Activated CD4-positive, CD25-positive, alpha-beta regulatory T cell treated with anti-CD3 and anti-CD28 coated beads, Interleukin-2, amount 50 U/mL, for 16 hours (primary cell): ENCODE data around the gene PPM1H.
"Not testable (repeated sequence)": the region's sequence is repeated elsewhere in the genome, so short reads cannot be mapped to it uniquely, and the experiment has no call there.

Experiments used
- DNase-seq: peaks from one replicate; pipeline ENCODE4 v3.0.0-alpha.2; 2020; ENCODE audit warnings: low read depth, low spot score

PPM1H gene

DNA sequence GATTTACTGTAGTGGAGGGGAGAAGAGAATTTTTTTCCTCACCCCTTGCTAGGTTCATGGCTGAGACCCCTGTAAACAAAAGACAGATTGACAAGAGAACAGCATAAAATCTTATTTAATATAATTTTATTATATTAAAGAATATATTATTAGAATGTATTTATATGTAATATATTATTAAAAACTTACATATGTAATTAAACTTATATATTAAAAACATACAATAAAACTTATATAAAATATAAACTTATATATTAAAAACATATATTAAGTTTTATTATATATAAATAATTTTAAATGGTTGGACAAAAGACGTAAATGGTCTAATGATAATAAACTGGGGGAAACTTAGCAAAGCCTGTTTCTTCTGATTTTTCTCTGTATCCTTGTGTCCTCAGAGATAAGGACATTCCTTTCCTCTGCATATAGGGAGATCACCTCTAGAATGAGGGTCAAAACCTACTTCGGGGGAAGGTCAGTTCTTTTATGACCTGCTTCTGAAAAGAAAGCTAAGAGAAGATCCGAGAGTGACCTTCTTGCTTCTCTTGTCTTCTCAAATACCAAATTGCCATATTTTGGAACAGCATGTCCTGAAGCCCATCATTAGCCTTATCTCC lies 8.9 kb upstream of the PPM1H start:
- DNase-seq, result no peak

DNA sequence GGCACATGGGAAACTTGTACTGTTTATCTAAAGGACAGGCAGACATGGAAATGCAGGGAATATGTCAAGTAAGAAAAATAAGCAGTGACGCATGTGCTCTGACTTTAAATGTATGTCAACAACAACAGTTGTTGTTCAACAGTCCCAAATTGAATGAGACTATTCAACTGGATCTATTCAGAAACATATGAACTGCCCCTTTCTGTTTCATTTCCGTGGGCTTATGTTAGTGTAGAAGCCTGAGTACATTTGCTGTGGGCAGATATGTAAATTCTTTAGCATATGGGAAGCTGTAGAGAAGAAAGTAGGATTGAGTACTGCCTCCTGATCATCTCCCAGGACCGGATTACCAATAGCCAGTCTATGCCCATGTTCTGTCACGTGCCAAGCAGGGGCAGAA lies 7.4 kb upstream of the PPM1H start:
- DNase-seq, result not testable (repeated sequence)

DNA sequence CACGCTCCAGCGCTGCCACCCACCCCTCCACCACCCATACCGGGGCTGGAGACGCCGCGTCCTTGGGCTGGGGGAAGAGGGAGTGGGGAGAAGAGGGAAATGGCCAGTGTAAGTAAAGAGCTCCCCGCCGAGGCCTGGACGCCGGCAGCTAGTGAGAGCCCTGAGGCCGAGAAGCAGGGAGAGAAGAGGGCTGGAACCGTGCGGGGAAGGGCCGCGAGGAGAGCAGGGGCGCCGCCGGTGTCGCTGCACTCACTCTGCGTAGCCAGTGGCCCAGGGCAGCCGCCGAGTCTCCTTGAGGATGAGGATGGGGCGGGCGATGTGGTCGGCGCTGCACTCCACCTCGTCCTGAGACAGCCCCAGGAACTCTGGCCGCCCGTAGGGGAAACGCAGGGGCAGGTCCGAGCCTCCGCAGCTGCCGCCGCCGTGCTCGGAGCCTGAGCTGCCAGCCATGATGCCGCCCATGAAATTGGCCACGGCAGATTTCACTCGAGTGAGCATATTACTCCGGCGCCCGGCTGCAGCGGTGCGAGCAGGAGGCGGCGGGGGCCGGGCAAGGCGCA lies 631 bp downstream of the PPM1H start:
- DNase-seq, result no peak

DNA sequence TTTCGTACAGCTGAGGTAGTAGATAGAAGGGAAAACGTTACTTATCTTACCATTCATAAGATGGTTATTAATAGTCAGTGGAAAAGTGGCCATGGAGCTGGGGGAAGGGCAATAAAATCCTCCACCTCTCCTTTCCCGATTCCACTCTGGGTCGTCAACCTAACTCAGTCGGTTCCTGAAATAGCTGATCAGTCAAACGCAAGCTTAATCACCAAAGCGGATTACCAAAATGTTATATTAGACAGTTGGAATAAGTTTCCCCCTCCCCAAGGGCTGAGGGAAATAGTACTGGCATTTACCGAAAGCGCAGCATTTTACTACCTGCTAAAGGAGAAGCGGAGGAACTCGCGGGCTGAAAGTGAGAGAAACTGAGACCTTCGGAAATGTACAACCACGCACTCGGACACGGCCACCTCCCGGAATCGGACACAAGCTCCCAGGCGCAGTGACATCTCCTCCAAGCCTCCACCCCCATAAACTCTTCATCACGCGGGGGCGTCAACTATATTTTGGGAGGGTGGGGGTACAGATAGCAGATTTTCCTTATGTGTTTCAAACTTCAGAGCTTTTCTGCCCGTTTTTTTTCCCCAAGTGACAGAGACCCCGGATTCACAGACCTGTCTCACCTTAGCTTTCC lies 1.2 kb downstream of the PPM1H start:
- no peak for DNase-seq

DNA sequence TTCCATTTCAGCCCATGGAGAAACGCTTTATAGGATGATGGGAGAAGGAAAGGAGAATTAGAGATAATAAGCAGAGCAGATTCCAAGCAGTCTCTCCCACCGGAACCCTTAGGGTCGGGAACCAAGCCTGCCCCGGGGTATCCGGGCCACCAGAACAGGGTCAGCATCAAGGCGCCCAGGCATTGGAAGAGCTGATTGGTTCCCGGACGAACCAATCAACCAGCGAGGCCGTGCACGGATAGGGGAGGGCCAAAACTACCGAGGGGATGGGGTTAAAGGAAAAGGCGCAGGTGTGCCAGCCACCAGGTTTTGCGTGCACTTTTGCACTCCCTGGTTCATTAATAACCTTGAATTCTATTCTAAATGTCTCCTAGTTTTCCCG lies 1.7 kb downstream of the PPM1H start:
- no peak for DNase-seq

DNA sequence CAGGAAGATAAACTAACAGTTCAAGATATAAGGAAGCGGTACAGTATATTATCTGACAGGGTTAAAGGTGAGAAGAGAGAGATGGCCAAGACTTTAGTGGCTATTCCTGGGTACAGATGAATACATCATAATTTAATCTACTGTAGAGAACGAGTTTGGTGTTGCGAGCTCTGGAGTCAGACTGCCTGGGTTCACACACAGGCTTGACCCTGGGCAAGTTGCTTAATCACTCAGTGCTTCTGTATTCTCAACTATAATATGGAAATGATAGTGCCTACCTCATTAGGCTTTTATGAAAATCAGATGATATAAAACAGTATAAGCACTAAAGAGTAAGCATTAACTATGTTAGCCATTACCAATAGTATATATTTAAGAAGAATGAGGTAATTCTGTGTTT lies 3.5 kb downstream of the PPM1H start:
- DNase-seq, result no peak

DNA sequence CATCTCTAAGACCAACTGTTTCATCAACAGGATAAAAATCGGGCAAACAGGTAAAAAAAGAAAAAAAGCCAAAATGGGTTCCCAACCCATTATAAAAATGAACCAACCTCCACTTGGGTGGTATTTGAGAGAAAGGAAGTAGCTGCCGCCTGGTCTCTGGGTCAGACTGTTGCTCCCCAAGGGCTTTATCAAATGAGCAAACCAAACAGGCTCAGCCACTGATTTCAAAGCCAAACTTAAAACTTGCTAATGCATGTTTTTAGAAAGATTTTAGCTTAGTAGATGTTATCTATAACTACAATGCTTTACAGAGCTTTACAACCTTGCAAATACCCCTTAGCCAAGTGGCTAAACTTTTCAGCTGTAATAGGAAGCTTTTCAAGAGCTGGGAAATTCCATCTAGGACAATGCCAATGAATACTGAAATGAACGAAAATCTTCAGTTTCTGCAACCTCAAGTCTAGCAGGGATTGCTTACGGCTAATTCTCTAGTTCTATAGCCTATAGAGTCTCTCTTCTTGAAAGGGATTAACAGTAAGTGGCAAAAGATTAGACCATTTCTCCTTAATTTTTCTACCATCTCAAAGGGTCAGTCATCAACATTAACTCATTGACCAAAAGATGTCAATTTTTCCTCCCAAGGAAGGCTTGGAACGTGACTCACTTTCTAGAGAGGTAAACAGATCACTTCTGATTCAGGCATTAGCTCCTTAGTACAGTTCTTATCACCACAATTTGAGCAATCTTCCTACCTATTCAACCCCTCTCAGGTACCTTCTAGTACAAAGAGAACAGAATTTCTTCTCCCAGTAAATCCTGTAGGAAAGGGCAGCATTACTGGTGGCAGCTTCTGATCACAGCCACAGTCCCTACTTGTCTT lies 4.2 kb downstream of the PPM1H start:
- no peak for DNase-seq

DNA sequence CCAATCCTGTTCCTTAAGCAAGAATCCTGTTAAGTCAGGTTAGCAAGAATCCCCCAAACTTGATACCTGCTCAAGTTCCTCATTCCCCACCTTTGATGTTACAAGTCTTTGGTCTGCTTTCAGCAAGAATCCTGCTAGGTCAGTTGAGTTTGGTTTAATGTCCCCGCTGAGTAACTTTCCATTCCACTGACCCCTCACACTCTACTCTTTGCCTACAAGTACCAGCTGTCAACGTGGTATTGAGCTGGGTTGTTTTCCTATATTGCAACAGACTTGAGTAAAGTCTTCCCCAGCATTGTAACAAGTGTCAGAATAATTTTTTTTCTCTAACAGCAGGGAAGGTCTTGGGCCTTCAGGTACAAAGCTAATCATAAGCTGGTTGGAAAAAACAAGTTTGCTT lies 6.3 kb downstream of the PPM1H start:
- no peak for DNase-seq

DNA sequence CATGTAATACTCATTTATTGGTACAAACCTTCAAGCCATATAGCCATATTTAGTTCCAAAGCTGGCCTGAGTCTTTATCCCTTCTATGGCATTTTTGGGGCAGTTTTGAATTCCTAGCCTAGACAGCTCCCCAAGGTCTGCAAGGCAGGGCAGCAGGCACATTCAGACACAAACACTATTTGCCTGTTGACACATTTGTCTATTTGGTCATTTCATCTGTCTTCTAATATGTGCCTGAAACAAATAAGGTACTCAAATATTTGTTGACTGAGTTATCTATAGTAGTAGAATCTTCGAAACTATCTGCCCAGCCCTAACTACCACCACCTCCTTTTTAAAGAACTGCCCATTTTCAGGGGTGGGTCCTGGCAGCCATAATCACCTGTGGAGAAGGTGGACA lies 9.3 kb downstream of the PPM1H start:
- DNase-seq, result no peak

DNA sequence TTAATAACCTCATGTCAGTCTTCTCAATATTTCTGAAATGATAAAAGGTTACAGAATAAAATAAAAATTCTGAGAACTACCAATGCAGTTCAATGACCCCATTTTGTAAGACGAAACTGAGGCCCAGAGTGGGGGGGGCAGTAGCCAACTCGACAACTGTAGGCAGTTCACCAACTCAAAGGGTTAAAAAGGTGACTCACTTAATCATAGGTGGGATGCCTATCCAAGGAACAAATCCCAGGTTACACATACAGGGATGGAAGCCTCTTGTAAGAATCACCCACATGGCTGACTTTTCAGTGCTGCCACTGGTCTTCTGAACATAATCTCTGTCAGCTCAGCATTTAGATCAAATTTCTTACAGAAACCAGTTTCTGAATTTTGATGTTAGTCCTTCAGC lies 10.9 kb downstream of the PPM1H start:
- DNase-seq, result no peak

DNA sequence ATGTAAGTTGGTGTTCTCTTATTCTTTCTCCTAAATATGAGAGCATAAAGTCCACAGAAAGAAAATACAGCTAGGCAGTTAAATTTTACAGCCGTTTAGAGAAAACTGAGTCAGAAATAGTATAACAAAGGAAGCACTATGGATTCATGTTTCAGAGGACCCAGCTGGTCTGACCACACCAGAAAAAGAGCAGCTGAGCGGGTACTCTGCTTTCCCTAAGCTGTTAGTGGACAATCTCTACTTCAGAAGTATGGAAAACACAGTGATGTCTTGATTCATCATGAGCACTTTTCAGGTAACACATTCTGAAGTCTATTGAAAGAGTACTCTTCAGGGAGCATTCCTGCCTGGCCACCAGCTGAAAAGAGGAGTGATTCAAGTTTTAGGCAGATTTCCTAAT lies 12.4 kb downstream of the PPM1H start:
- no peak for DNase-seq

DNA sequence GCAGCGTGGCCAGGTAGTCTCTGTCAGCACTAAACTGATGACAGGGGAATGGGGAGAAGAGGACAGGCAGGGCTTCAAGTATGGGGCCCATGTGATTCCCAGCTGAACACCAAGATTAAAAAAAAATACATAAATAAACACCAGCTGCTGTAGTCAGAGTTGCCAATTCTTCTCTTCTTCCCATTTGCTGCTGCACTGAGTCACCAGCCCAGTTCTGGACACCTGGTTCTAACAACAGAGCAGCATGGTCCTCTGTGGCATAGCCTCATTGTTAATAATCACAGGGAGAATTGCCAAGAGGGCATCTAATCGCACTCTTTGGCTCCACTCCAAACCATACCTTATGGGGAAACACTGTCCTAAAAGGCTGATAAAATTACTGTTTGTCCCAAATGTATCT lies 15.1 kb downstream of the PPM1H start:
- DNase-seq, result no peak

DNA sequence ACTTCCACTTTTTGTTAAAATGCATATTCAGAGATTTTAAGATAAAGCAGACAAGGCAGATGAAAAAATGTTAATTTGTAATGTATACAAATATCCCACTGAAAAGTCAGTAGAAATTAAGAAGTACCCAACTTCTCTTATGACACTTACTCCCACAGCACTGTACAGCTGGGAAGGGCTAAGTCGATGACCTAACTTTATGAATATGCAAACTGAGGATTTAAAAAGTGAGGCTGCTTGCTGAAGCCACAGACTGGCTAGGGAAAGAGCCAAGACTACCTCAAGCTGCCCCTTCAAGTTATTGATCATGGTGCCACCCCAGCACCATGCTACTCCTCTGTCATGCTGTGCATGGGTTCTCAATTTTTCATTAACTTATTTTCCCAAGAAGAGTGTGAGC lies 17.0 kb downstream of the PPM1H start:
- no peak for DNase-seq

DNA sequence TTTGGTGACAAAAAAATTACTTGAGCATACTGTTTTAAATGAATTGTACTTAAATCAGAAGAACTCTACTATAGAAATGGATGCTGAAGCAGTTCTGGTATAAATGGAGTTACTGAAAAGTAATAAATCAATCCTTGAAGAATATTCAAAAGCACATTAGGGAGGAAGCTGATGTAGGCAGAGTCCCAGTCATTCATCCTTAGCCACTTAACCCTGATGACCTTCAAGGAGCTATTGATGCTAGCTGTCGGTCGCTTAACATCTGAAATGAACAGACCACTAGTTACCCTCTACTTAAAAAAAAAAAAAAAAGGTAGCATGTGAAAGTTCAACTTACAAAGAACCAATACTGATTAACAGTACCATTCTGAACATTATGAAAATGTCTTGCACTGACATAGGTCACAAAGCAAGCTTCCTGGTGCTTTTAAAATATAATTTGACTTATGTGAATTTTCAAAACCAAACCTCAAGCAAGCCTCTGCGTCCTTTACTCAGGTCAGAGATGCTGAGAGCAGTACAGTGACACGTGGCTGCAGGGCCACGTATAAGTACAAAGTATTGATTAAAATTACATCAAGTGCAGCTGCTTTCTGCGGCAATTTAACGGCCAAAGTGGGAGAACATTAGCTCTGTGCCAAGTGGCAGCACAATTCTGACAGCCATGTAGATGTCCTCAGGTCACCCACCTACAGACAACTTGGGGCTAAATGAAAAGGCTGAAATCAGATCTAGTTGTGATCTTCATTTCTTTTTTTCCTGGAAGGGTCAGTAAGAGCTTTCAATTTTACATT lies 18.1 kb downstream of the PPM1H start:
- no peak for DNase-seq

DNA sequence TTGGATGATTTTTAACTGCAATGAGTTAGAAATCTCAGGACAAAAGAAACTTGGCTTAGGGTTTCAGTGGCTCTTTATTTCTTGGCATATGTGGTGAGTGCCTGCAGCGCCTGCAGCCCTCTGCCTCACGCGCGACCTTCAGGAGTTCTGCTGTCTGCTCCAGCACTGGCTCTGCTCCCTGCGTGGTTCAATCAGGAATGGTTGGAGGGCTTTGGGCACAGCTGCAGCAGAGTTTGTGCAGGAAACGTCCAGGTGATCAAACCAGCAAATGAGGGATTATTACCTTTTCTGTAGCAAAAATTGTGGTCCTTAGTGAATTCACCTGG lies 19.8 kb downstream of the PPM1H start:
- no peak for DNase-seq

DNA sequence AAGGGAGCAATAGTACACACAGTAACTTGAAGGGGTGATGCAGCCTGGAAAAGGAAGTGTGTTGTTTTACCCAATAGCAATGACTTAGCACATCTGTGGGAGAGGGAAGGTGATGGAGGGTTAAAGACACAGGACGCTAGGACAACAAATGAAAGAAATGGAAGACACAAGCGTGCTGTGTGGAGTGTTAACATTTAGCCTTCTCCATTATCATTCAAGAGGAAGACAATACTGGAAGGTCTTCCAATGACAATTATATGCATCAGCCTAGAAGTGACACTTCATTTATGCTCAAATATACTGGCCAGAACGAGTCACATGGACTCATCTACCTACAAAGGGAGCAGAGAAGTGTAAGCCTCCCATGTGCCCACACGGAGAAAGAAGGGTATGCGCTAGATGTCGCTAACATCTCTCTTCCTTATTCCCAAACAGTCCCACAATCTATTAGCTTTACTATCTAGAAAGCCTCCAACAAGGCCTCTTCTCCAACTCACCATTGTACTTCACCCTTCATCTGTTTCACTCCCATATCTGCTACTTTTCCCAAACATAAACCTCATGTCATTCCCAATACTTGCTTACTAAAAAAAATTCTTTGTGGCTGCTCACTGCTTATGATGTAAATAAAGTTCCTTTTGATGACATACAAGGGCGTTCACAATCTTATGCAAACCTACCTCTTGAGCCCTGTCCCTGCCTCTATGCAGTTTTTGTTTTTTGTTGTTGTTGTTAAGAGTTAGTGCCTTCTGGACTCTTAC lies 20.3 kb downstream of the PPM1H start:
- DNase-seq, result no peak

DNA sequence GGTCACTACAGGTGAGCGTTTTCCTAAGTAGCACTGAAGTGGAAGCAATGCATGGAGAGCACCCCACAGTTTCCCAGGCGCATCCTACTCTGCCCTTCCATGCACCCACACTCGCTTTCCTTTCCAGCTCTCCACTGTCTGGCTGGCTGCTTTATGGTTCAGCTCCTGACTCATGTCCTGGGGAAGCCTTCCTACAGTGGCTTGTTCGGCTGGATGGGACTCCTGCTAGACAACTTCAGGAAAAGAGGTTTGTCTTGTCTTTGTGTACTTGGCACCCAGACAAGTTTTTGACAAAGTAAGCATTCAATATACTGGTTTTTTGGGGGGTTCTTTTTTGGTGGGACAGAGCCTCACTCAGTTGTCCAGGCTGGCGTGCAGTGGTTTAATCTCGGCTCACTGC lies 21.6 kb downstream of the PPM1H start:
- no peak for DNase-seq

DNA sequence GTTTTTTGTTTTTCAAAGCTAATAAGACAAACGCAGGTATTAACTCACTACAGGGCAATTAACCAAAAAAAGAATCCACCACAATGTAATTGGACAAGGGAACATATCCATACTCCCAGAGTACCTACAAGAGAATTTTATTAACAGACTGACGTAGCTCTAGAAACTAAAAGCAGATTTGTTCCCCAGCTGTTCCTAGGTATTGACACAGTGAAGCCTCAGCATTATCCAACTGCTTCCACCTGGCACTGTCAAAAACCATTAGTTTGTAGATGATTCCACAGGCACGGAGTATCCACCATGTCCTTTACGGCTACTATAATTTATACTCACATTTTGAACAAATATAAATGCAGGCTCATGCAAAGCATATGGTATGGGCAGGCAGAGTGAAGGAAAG lies 22.3 kb downstream of the PPM1H start:
- no peak for DNase-seq

DNA sequence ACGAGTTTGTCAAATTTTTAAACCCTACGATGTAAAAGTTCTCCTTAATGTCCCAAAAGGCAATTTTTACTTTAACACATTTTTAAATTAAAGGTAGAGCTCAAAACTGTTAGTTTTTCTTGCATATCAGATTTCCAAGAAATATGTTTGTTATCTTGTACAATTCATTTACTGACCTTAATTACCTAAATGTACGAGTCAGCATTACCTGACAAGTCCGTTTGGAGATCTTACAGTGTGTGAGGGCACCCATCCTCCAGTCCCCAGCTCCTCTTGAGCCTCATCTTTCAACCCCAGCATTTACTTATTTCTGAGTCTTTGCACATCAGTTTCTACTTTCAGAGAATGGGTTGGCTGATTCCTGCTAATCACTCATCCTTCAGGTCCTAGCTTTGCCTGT lies 23.7 kb downstream of the PPM1H start:
- DNase-seq, result no peak

DNA sequence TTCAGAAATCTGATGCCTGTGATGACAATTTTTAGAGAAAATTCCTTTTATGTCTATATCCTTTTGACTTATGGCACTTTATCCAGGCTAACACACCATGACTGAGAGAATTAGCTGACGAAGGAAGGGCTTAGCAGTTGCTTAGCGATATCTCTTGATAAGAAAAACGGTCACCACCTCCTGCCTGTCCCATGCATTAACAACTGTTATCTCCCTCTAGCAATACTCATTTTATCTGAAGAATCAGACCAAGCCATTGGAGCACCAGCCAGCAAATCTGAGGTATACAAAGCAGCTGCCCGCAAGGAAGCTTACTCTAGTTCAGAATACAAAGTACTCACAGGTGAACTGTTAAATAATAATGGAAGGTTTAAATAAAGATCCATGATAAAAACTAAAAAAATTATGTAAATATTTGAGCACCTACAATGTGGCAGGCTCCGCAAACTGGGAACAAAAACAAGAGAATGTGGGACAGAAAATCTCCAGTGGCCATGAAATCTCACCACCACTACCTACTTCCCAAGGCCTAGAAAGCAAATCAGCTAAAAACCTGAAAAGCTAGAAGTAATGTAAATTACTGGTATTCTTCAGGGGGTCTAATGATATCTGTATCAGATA lies 24.3 kb downstream of the PPM1H start:
- DNase-seq, result no peak

DNA sequence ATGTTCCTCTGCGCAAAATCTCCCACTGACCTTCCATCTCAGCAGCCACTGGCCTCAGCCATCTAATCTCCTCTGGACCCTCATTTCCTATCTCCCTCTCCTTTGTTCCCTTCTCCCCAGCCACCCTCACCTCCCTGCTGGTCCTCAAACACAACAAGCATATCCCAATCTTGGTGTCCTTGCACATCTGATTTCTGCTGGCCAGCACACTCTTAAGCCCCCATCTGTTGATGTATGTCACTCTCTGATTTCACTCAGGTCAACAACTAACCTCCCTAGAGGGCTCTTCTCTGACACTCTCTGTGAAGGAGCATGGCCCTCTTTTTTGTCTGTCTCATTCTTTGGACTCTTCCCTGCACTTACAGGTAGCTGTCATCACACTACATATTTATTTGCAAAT lies 25.6 kb downstream of the PPM1H start:
- no peak for DNase-seq
